Measurements from ENCODE around the gene RCSD1. TPM values are rescaled to one million over a fixed set of nuclear protein-coding genes. Genes with fewer than 3 reads are reported as not detected.

The RCSD1 gene
- total RNA-seq, 2 donors from 2014 or later, result 4.7 to 5.7 TPM

- Histone ChIP-seq H3K27me3 (no peaks in the 10 kb centered on the region), H3K9ac (ENCODE audit: low read depth in 2 of 2, low read length in 2 of 2) (no peak overlapping the region), H3K4me1 (no peaks in the 10 kb centered on the region), H3K4me3 (no peak overlapping the region), H3K36me3 (no peaks in the 10 kb centered on the region), H3K27ac (no peak overlapping the region), H3K9me3 (no peaks in the 10 kb centered on the region)
- no peak for DNase-seq
- TF ChIP-seq, protein P1, sequence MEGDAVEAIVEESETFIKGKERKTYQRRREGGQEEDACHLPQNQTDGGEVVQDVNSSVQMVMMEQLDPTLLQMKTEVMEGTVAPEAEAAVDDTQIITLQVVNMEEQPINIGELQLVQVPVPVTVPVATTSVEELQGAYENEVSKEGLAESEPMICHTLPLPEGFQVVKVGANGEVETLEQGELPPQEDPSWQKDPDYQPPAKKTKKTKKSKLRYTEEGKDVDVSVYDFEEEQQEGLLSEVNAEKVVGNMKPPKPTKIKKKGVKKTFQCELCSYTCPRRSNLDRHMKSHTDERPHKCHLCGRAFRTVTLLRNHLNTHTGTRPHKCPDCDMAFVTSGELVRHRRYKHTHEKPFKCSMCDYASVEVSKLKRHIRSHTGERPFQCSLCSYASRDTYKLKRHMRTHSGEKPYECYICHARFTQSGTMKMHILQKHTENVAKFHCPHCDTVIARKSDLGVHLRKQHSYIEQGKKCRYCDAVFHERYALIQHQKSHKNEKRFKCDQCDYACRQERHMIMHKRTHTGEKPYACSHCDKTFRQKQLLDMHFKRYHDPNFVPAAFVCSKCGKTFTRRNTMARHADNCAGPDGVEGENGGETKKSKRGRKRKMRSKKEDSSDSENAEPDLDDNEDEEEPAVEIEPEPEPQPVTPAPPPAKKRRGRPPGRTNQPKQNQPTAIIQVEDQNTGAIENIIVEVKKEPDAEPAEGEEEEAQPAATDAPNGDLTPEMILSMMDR (IDR thresholded peaks at IDR 0.05), result no peak
- intact Hi-C loops (cut with DNase I), result loop anchor here (5.0 kb wide), 1 partner anchor 131 kb away; no protein-coding TSS in a partner anchor
Observed at GRCh38 chr1:167693425-167694045, 63.5 kb downstream of the RCSD1 start.

DNA sequence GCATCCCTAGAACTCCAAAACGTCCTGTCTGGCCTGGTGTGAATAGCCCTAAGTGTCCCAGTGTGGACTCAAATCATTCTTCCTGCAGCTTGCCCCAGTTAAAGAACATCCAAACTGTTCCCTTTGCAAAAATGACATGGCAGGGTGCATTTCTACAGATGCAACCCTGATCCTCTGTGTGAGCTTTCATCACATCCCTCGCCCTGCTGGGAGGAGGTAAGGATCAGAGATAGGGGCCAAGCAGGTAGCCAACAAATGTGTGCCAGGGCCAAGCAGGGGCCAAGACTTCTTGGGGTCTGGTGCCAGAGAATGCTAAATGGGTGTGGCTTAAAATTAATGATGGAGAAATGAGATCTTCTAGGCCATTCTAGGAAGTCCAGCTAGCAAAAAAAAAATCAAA is 64.7 kb downstream of the RCSD1 start:
- H3K27ac ChIP-seq, result no peak overlapping the region
- TF ChIP-seq, protein P1 (IDR thresholded peaks at IDR 0.05), result no peak
- no peaks in the 10 kb centered on the region for H3K27me3 ChIP-seq
- H3K36me3 ChIP-seq, result no peaks in the 10 kb centered on the region
- no peaks in the 10 kb centered on the region for H3K4me1 ChIP-seq
- intact Hi-C loops (cut with DNase I), result loop anchor here (5.0 kb wide), 1 partner anchor 132 kb away; no protein-coding TSS in a partner anchor
- H3K9me3 ChIP-seq, result no peaks in the 10 kb centered on the region
- H3K9ac ChIP-seq (ENCODE audit: low read depth in 2 of 2, low read length in 2 of 2), result no peak overlapping the region
- DNase-seq, result no peak
- H3K4me3 ChIP-seq, result no peak overlapping the region

- TF ChIP-seq, protein P1 (IDR thresholded peaks at IDR 0.05), result no peak
- no peak overlapping the region for H3K27ac ChIP-seq
- intact Hi-C loops (cut with DNase I), result no loop called here
- no peaks in the 10 kb centered on the region for H3K9me3 ChIP-seq
- H3K4me3 ChIP-seq, result no peak overlapping the region
- H3K4me1 ChIP-seq, result no peaks in the 10 kb centered on the region
- no peaks in the 10 kb centered on the region for H3K27me3 ChIP-seq
- no peaks in the 10 kb centered on the region for H3K36me3 ChIP-seq
- no peak for DNase-seq
- H3K9ac ChIP-seq (ENCODE audit: low read depth in 2 of 2, low read length in 2 of 2), result no peak overlapping the region
Observed at GRCh38 chr1:167695147-167695546, 65.1 kb downstream of the RCSD1 start.

GRCh38 chr1:167695756-167696561 is 65.9 kb downstream of the RCSD1 start:
- Histone ChIP-seq H3K27me3 (no peaks in the 10 kb centered on the region), H3K4me1 (no peaks in the 10 kb centered on the region), H3K27ac (no peak overlapping the region), H3K4me3 (no peak overlapping the region), H3K36me3 (no peaks in the 10 kb centered on the region), H3K9me3 (no peaks in the 10 kb centered on the region), H3K9ac (ENCODE audit: low read depth in 2 of 2, low read length in 2 of 2) (no peak overlapping the region)
- no peak for DNase-seq
- TF ChIP-seq, protein P1 (IDR thresholded peaks at IDR 0.05), result no peak
- intact Hi-C loops (cut with DNase I), result no loop called here

GRCh38 chr1:167697667-167698141 is 67.7 kb downstream of the RCSD1 start:
- no peak for DNase-seq
- Histone ChIP-seq H3K9me3 (no peaks in the 10 kb centered on the region), H3K4me1 (no peaks in the 10 kb centered on the region), H3K36me3 (no peaks in the 10 kb centered on the region), H3K27me3 (no peaks in the 10 kb centered on the region), H3K27ac (no peak overlapping the region), H3K4me3 (no peak overlapping the region), H3K9ac (ENCODE audit: low read depth in 2 of 2, low read length in 2 of 2) (no peak overlapping the region)
- intact Hi-C loops (cut with DNase I), result no loop called here
- TF ChIP-seq, protein P1 (IDR thresholded peaks at IDR 0.05), result no peak

Measured in colonic mucosa (tissue), 4 donors.